Left lung (tissue), 10 donors: ENCODE data around the gene P2RX3. TPM values are rescaled to one million over a fixed set of nuclear protein-coding genes. Genes with fewer than 3 reads are reported as not detected.
A peak's percentile ranks its signal among the peaks of the same experiment; 100 is the strongest.

ENCODE experiments used
- ATAC-seq: fragments of 200-7000 bp; cut with Tn5 transposase; one replicate; pipeline ENCODE4 v1.9.1; 2020; ENCODE audit warnings: moderate library complexity
- DNase-seq, 4 donors: peaks; one replicate each; pipeline ENCODE4 v3.0.0-alpha.2; 2013 to 2020
- H3K27ac ChIP-seq, 2 donors: fragments of 200-600 bp; sonication (generic) in 1 of 2; one replicate each; pipeline versions ENCODE4 v1.5.0 to v1.8.0; 2020 to 2021
- H3K27me3 ChIP-seq, 2 donors: fragments of 200-600 bp; sonication (generic) in 1 of 2; one replicate each; pipeline versions ENCODE4 v1.5.0 to v1.8.0; 2020 to 2021
- H3K36me3 ChIP-seq, 2 donors: fragments of 200-600 bp; sonication (generic) in 1 of 2; one replicate each; pipeline versions ENCODE4 v1.5.0 to v1.8.0; 2020 to 2021
- H3K4me1 ChIP-seq, 2 donors: fragments of 200-600 bp; one replicate each; pipeline ENCODE4 v1.8.0; 2021
- H3K4me3 ChIP-seq, 2 donors: fragments of 200-600 bp; sonication (generic) in 1 of 2; one replicate each; pipeline versions ENCODE4 v1.5.0 to v1.8.0; 2020 to 2021; ENCODE audit warnings: mild to moderate bottlenecking in 1 of 2
- H3K9me3 ChIP-seq, 2 donors: fragments of 200-600 bp; sonication (generic) in 1 of 2; one replicate each; pipeline versions ENCODE4 v1.5.0 to v1.8.0; 2020 to 2021
- CTCF ChIP-seq, 2 donors: fragments of 200-600 bp; sonication (generic) in 1 of 2; IDR thresholded peaks; one replicate each; pipeline versions ENCODE4 v1.5.0 to v1.8.0; 2021; ENCODE audit warnings: antibody characterized with exemption in 2 of 2
- intact Hi-C, 2 donors: fragments of 100-400 bp; cut with DNase I; formaldehyde crosslinking; loops; one replicate each; pipeline versions ENCODE4 v1.11.2 to v1.14.2; 2022
- polyA plus RNA-seq, 6 donors: library from polyadenylated mRNA; unstranded; fragments of 120-200 nt; gene quantifications; one replicate each; pipeline ENCODE4 v1.2.1, GENCODE V29; 2013; ENCODE audit not compliant: insufficient read length in 6 of 6
- total RNA-seq, 2 donors: library from RNA; stranded (reverse); fragmentation: NEBNext Ultra II Directional; extraction: Animal tissue kit (Norgen Biotek cat#: 25700); gene quantifications; one replicate each; pipeline ENCODE4 v1.2.1, GENCODE V29; 2021
- donor health status: DM: no; HTN: yes; CAD: no.
- donor health status: DM: no; HTN: no; CAD: no.

Gene P2RX3
- total and polyA plus RNA-seq, 8 donors = 0.17 to 0.58 (median 0.28) TPM; not detected in 2

GRCh38 chr11:57310091-57310490 is 28.1 kb upstream of the P2RX3 start:
- no peak for DNase-seq
- ATAC-seq = no peak
- peaks cover 0 to 5% of the 10 kb centered on the region in 2 donors for H3K27me3 ChIP-seq
- H3K36me3 ChIP-seq = peaks cover 0 to 54% of the 10 kb centered on the region in 2 donors
- peak overlapping the region; percentile 81 to 83 for H3K27ac ChIP-seq
- H3K4me1 ChIP-seq = peaks cover 30 to 77% of the 10 kb centered on the region in 2 donors
- TF ChIP-seq CTCF (IDR thresholded peaks at IDR 0.05) = no peak
- no peak overlapping the region for H3K4me3 ChIP-seq
- no peaks in the 10 kb centered on the region for H3K9me3 ChIP-seq
- intact Hi-C loops = no loop called here

GRCh38 chr11:57310630-57311086 is 27.5 kb upstream of the P2RX3 start:
- no peak for TF ChIP-seq CTCF (IDR thresholded peaks at IDR 0.05)
- no peaks in the 10 kb centered on the region for H3K9me3 ChIP-seq
- H3K4me3 ChIP-seq = peak overlapping the region; percentile 20 to 48
- DNase-seq = peak in 1 of 4 donors; percentile 82
- intact Hi-C loops = no loop called here
- peak overlapping the region; percentile 81 to 83 for H3K27ac ChIP-seq
- H3K4me1 ChIP-seq = peaks cover 33 to 74% of the 10 kb centered on the region in 2 donors
- ATAC-seq = peak; percentile 20
- H3K36me3 ChIP-seq = peaks cover 0 to 55% of the 10 kb centered on the region in 2 donors
- peaks cover 0 to 5% of the 10 kb centered on the region in 2 donors for H3K27me3 ChIP-seq

GRCh38 chr11:57311109-57311936 is 26.8 kb upstream of the P2RX3 start:
- Histone ChIP-seq H3K4me1 (peaks cover 35 to 74% of the 10 kb centered on the region in 2 donors), H3K27ac (peak overlapping the region; percentile 81 to 83), H3K36me3 (peaks cover 0 to 60% of the 10 kb centered on the region in 2 donors), H3K4me3 (peak overlapping the region; percentile 20 to 48), H3K9me3 (no peaks in the 10 kb centered on the region), H3K27me3 (peaks cover 0 to 5% of the 10 kb centered on the region in 2 donors)
- no peak for TF ChIP-seq CTCF (IDR thresholded peaks at IDR 0.05)
- intact Hi-C loops = no loop called here
- DNase-seq (peak in 3 of 4 donors; percentile 91 to 94 (median 94)), ATAC-seq (peak; percentile 94)

- peaks cover 36 to 68% of the 10 kb centered on the region in 2 donors for H3K4me1 ChIP-seq
- peaks cover 0 to 72% of the 10 kb centered on the region in 2 donors for H3K36me3 ChIP-seq
Measured at GRCh38 chr11:57312511-57313021, 25.6 kb upstream of the P2RX3 start.

More at GRCh38 chr11:57312511-57313021, 25.6 kb upstream of the P2RX3 start:
- ATAC-seq = no peak
- peak in 2 of 4 donors; percentile 35 to 67 for DNase-seq
- H3K4me3 ChIP-seq = no peak overlapping the region
- intact Hi-C loops = no loop called here
- no peaks in the 10 kb centered on the region for H3K9me3 ChIP-seq
- peak overlapping the region; percentile 81 to 83 for H3K27ac ChIP-seq
- no peak for TF ChIP-seq CTCF (IDR thresholded peaks at IDR 0.05)
- peaks cover 0 to 5% of the 10 kb centered on the region in 2 donors for H3K27me3 ChIP-seq
